HG03108 (cell line): ENCODE data around the gene RFX5.

Source experiments
- ATAC-seq: cut with Tn5 transposase; IDR thresholded peaks from one replicate; pipeline ENCODE4 v1.9.1; 2021; ENCODE audit warnings: moderate library complexity; ENCODE audit not compliant: unreplicated experiment

RFX5 gene

GRCh38 chr1:151325646-151326429 is 21.2 kb downstream of the RFX5 start:
- ATAC-seq = no peak

DNA sequence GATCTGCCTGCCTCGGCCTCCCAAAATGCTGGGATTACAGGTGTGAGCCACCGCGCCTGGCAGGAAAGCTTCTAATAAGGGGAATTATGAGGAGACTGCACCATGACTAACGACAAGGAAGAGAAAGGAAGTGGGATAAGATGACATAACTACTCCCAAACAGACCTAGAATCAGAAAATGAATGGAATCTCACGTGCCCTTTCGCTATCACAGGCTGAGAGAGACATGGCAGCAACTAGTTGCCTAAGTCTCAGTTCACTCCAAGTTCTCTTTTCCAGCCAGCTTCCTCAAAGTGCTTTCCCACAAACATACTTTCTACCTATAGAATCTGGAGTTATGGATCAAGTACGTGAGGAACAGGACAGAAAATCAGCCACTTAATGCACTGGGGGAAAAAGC is 21.8 kb downstream of the RFX5 start:
- ATAC-seq = no peak

GRCh38 chr1:151324390-151324930 is 22.6 kb downstream of the RFX5 start:
- no peak for ATAC-seq

GRCh38 chr1:151318975-151319374 is 28.1 kb downstream of the RFX5 start:
- no peak for ATAC-seq

DNA sequence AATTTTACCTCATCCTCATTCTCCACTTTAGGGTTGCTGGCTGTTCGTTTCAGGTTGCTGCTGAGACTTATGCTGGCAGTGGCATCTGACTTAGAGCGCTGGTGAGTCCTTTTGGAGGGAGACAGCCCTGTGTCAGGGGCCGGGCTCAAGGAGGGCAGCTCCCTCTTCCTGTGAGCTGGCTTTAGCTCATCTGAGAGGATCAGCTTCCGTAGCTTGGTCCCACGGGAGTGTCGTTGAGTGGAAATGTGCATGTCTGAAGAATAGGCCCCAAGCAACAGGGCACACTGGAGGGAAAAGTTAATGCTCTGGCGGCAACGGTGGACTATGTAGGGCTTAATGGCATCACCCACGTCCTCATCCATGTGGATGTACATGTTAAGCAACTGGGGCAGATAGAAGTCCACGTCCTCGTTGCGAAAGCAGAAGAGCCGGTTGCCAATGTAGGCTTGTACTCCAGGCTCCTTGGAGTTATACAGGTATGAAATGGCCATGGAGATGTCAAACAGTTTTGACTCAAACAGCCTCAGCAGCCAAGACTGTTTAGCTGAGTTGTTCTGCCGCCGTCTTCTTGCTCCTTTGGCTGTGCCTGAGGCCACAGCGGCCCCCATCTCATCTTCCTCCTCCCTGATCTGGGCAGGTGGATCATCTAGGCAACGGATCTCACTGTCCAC is 31.4 kb downstream of the RFX5 start:
- ATAC-seq = no peak

- ATAC-seq = no peak
Measured at GRCh38 chr1:151314137-151314875, 32.7 kb downstream of the RFX5 start.

DNA sequence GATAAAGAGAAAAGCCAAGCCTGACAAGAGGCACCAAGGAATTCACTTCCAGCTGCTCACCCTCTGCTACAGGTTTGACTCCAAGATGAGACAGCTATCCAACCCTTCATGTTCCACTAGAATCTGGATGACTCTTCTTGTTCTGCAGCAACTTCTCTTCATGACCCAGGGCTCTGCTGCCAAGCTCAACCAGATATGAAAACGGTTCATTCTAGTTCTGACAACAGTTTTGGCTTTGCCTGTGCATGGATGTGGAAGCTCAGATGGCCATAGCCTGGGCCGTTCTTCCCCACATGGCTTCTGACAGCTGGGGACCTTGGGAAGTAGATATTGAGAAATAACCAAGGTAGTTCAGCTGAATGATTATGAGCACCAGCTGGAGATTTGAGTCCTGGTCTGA is 33.6 kb downstream of the RFX5 start:
- ATAC-seq = no peak

DNA sequence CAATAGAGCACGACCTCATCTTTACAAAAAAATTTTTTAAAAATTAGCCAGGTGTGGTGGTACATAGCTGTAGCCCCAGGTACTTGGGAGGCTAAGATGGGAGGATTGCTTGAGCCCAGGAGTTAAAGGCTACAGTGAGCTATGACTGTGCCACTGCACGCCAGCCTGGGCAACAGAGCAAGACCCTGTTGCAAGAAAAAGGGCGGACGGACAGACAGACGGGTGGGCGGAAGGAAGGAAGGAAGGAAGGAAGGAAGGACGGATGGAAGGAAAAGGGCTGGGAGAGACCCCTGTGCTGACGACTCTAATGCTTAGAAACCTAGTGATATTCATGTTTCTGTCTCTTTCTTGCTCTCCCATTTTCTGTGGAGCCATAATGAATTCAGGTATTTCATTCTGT is 34.2 kb downstream of the RFX5 start:
- ATAC-seq = no peak

- ATAC-seq = no peak
Measured at GRCh38 chr1:151312411-151312810, 34.6 kb downstream of the RFX5 start.

DNA sequence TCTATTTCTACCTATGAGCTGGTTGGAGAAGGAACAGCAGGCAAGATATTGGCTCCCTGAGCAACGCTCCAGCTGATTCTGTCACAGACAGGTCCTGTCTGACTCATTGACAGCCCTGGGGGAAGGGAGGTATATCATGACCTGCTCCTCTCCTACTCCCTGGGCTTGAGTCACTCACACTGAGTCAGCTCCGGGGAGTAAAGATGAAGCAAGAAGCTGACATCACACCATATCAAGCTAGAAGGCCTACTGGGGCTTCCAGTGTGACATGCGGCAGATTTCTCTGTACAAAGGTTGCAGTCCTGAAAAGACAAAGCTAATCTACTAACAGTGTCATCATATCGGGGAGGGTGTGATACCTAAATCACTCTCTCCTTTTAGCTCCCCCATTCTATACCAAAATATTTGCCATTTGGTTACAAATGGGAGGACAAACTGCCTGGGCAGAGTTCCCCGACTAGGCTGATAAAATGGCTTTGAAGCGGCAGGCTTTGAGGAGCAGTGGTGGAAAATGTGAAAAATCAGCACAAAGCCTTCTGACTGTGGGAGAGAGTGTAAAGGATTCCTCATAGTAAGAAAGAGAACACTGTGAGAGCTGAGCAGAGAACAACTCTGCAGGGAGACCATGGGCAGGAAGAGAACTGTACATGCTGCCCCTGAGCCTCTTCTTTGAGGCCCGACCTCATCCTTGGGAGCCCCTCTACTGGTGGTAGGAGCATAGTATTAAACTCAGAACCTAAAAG is 35.3 kb downstream of the RFX5 start:
- no peak for ATAC-seq

DNA sequence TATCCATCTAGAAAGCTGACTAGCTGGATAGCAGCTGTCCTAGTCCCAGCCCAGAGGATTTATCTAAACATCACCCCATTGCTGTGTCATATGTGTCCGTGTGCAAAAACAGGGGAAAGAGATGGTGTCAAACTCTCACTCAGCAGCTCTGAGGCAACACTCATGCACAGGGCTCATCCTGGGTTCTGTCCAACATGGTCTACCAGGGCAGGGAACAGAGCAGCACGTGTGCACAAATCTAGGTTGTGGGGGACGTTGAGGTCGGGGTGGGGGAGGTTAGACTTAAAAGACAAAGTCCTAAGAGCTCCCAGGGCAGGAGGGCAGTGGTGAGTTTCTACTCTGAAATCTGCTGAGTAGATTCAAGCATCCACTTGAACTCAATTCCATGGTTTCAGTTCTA is 36.0 kb downstream of the RFX5 start:
- no peak for ATAC-seq

- no peak for ATAC-seq
Measured at GRCh38 chr1:151309811-151310323, 37.2 kb downstream of the RFX5 start.

DNA sequence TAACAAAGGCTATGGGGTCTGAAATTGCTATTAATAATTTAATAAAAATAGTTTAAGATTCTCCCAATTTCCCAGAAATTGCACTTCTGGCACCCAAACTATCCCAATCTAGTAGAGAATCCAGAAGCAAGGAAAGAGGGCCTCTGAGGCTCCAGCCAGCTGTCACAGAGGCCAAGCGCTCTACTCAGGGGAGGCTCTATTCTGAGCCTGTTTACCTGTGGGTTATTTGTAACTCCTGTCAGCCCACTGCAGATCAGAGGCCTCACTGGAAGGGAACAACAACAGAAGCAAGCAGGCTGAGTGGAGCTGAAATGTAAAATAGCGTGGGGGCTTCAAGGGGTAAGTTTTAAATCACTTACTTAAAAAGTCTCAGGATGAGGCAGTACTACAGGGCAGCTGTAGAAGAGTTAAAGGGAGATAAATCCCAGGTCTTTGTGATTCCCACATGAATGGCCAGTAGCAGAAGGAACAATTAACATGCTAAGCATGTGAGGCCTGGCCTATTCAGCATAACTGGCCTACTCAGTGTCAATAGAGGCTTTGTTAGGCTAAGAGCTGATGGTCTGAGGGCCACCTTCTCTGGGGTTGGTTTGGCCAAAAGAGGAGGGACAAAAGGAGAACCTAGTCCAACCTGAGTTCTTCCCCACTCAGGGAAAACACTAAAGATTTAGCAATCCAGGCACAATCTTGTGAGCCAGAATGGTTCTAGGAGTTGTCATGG is 52.1 kb downstream of the RFX5 start:
- ATAC-seq = no peak

DNA sequence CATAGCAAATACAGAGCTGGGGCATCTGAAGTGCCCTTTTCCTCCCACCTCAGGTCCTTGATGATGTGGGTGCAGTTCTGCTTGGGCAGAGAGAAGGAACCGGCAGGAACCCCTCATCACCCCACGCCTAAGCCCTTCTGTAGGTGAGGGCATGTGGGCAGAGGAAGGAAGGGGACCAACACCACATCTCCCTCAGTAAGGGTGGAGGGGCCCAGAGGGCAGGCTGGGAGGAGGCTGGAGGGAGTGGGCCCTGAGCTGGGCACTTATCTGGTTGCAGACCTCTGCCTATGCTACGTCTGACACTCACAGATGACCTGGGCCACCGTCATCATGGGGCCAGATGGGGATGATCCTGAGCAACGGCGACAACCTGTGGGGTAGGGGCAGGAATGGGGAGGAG is 54.0 kb downstream of the RFX5 start:
- ATAC-seq = no peak

- ATAC-seq = no peak
Measured at GRCh38 chr1:151292207-151293030, 54.6 kb downstream of the RFX5 start.

DNA sequence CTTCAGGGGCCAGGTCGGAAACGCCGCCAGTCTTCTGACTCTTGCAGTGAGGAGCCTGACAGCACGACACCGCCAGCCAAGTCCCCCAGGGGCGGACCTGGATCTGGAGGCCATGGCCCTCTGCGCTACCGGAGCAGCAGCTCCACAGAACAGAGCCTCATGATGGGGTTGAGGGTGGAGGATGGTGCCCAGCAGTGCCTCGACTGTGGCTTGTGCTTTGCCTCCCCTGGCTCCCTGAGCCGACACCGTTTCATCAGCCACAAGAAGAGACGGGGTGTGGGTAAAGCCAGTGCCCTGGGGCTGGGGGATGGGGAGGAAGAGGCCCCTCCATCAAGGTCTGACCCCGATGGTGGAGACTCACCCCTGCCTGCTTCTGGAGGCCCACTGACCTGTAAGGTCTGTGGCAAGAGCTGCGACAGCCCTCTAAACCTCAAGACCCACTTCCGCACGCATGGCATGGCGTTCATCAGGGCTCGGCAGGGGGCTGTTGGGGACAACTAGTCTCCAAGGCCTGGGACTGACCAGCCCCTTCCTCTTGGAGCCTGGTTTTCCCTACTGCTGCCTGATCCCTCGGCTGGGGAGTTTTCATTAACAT is 56.2 kb downstream of the RFX5 start:
- no peak for ATAC-seq
